ENCODE measurements around the gene LUM. TPM values are rescaled to one million over a fixed set of nuclear protein-coding genes. Genes with fewer than 3 reads are reported as not detected.
"Not testable (repeated sequence)": the region's sequence is repeated elsewhere in the genome, so short reads cannot be mapped to it uniquely, and the experiment has no call there.

LUM gene
- total RNA-seq, 1 experiment from 2014 or later: 0.23 TPM

GRCh38 chr12:91093341-91093740 is 18.0 kb downstream of the LUM start:
- Histone ChIP-seq H3K27ac (ENCODE audit: low read length) (no peak overlapping the region), H3K4me1 (ENCODE audit: control insufficient read depth, insufficient read depth, low read length) (no peaks in the 10 kb centered on the region), H3K9me3 (ENCODE audit: control insufficient read depth, insufficient read depth, low read depth, low read length) (no peaks in the 10 kb centered on the region), H3K36me3 (ENCODE audit: control insufficient read depth, insufficient read depth, low read length) (no peaks in the 10 kb centered on the region), H3K4me3 (ENCODE audit: low read depth in 2 of 2, low read length in 2 of 2) (no peak overlapping the region), H3K27me3 (ENCODE audit: control insufficient read depth, insufficient read depth, low read length) (no peaks in the 10 kb centered on the region)
- no TSS peak for BruUV-seq (replicated peaks)
- DNase-seq (ENCODE audit: low read depth, low spot score) (no peak), ATAC-seq (no peak)
- intact Hi-C loops (cut with micrococcal nuclease; ENCODE audit: unreplicated experiment) (no loop called here), in situ Hi-C loops (cut with HindIII; ENCODE audit: low pct_unique_long_range_greater_than_20kb, low sequenced_read_pairs) (no loop called here)
- ChIA-PET POLR2A (no interaction called here), CTCF (no interaction called here)
- TF ChIP-seq TCF7L2 (IDR thresholded peaks at IDR 0.05; ENCODE audit: low read depth, low read length) (no peak), REST (IDR thresholded peaks at IDR 0.05; ENCODE audit: insufficient read depth in 1 of 2, low read depth in 2 of 2, low read length in 1 of 2) (no peak), SIN3A (IDR thresholded peaks at IDR 0.05; ENCODE audit: borderline replicate concordance, insufficient read depth, low read depth, low read length) (no peak), POLR2AphosphoS5 (IDR thresholded peaks at IDR 0.05; ENCODE audit: low read depth, low read length) (no peak)
- TF ChIP-seq, protein P1, sequence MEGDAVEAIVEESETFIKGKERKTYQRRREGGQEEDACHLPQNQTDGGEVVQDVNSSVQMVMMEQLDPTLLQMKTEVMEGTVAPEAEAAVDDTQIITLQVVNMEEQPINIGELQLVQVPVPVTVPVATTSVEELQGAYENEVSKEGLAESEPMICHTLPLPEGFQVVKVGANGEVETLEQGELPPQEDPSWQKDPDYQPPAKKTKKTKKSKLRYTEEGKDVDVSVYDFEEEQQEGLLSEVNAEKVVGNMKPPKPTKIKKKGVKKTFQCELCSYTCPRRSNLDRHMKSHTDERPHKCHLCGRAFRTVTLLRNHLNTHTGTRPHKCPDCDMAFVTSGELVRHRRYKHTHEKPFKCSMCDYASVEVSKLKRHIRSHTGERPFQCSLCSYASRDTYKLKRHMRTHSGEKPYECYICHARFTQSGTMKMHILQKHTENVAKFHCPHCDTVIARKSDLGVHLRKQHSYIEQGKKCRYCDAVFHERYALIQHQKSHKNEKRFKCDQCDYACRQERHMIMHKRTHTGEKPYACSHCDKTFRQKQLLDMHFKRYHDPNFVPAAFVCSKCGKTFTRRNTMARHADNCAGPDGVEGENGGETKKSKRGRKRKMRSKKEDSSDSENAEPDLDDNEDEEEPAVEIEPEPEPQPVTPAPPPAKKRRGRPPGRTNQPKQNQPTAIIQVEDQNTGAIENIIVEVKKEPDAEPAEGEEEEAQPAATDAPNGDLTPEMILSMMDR (IDR thresholded peaks at IDR 0.05): no peak

GRCh38 chr12:91091916-91092715 is 19.2 kb downstream of the LUM start:
- Histone ChIP-seq H3K27ac (ENCODE audit: low read length) (no peak overlapping the region), H3K36me3 (ENCODE audit: control insufficient read depth, insufficient read depth, low read length) (no peaks in the 10 kb centered on the region), H3K27me3 (ENCODE audit: control insufficient read depth, insufficient read depth, low read length) (no peaks in the 10 kb centered on the region), H3K4me1 (ENCODE audit: control insufficient read depth, insufficient read depth, low read length) (no peaks in the 10 kb centered on the region), H3K9me3 (ENCODE audit: control insufficient read depth, insufficient read depth, low read depth, low read length) (no peaks in the 10 kb centered on the region), H3K4me3 (ENCODE audit: low read depth in 2 of 2, low read length in 2 of 2) (no peak overlapping the region)
- intact Hi-C loops (cut with micrococcal nuclease; ENCODE audit: unreplicated experiment): no loop called here
- in situ Hi-C loops (cut with HindIII; ENCODE audit: low pct_unique_long_range_greater_than_20kb, low sequenced_read_pairs): no loop called here
- ChIA-PET POLR2A (no interaction called here), CTCF (no interaction called here)
- no peak for ATAC-seq
- no TSS peak for BruUV-seq (replicated peaks)
- no peak for DNase-seq (ENCODE audit: low read depth, low spot score)
- TF ChIP-seq REST (IDR thresholded peaks at IDR 0.05; ENCODE audit: insufficient read depth in 1 of 2, low read depth in 2 of 2, low read length in 1 of 2): no peak
- no peak for TF ChIP-seq SIN3A (IDR thresholded peaks at IDR 0.05; ENCODE audit: borderline replicate concordance, insufficient read depth, low read depth, low read length)

DNA sequence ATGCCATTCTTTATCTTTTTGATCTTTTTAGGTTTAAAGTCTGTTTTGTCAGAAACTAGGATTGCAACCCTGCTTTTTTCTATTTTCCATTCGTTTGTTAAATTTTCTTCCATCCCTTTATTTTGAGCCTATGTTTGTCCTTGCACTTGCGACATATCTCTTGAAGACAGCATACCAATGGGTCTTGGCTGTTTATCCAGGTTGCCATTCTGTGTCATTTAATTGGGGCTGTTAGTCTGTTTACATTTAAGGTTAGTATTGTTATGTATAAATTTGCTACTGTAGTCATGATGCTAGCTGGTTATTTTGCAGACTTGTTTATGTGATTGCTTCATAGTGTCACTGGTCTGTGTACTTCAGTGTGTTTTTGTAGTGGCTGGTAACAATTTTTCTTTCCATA is 21.3 kb downstream of the LUM start:
- H3K27me3 ChIP-seq (ENCODE audit: control insufficient read depth, insufficient read depth, low read length); H3K9me3 ChIP-seq (ENCODE audit: control insufficient read depth, insufficient read depth, low read depth, low read length); POLR2A ChIA-PET; in situ Hi-C loops (cut with HindIII; ENCODE audit: low pct_unique_long_range_greater_than_20kb, low sequenced_read_pairs); H3K27ac ChIP-seq (ENCODE audit: low read length); H3K4me3 ChIP-seq (ENCODE audit: low read depth in 2 of 2, low read length in 2 of 2); H3K4me1 ChIP-seq (ENCODE audit: control insufficient read depth, insufficient read depth, low read length); H3K36me3 ChIP-seq (ENCODE audit: control insufficient read depth, insufficient read depth, low read length); DNase-seq (ENCODE audit: low read depth, low spot score); ATAC-seq; BruUV-seq (replicated peaks); CTCF ChIA-PET; intact Hi-C loops (cut with micrococcal nuclease; ENCODE audit: unreplicated experiment): not testable (repeated sequence)

Data from Panc1 (cell line).